SKM-1 (cell line): ENCODE measurements around the gene POGLUT3.

Experiments
- DNase-seq: peaks from one replicate; lab custom pipeline; 2025; ENCODE audit not compliant: unreplicated experiment; lab: John Stamatoyannopoulos, UW

Gene POGLUT3

DNA sequence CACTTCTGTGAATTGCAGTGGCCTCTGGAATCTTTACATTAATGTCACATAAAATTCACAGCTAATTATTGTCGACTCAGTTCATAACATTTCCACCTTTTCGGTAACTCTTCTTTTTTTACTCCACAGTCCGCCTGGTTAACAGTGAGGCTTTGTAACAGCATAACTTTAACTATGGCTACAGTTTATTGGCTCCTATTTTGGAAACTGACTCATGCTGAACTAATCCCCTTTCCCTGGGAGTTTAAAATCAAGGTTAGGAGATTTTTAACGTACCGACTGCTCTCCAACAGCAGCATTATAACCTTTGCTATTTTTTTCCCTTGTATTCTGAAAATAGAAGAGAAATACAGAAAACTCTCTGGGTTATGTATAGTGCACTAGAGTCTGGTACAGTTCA lies 3.2 kb upstream of the POGLUT3 start:
- no peak for DNase-seq

DNA sequence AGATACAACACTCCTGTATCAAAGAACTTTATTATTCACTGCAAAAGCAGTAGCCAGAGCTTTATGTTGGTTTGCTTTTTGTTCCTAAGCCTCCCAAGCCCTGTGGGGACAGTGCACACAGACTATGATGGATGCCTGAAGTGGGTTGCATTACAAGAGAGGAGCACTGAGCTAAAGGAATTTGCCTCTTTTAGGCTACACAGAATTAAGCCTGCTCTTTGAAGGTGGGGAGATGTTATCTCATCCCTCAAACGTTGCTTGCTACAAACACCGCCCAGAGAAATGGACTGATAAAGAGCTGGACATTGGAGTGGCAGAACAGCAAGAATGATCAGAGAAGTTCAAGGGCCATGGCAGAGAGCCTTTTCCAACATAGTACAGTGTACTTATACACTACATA lies 2.5 kb upstream of the POGLUT3 start:
- no peak for DNase-seq

- DNase-seq = no peak
Measured at GRCh38 chr11:108500169-108500568, 2.0 kb upstream of the POGLUT3 start.

GRCh38 chr11:108498816-108499408 lies 728 bp upstream of the POGLUT3 start:
- DNase-seq = no peak

- DNase-seq = peak; percentile 72
Measured at GRCh38 chr11:108497317-108498045, 703 bp downstream of the POGLUT3 start.

DNA sequence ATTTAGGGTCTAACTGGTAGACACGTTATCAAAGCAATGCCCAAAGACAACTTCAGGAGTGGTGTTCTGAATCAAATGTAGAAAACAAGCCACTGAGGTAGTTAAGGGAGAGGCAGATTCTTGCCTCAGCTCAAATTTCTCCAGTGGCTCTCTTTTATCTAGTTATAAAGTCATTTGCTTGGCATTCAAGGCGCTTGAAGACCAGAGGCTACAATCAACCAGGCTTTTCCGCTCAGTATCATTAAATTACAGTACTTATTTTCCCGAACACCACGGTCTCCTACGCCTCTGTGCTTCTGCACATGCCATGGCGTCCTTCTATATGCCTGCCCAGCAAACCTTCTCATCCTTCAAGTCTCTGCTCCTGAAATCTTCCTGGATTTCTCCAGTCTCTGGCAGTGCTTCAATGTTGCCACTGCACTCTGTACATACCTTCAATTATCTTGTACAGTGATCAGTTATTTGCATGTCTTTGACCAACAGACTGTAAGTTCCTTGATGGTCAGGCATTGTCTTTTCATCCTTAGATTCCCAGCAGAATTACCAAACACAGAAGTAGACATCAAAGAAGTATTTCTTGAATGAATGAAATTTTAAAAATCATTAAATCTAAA lies 1.4 kb downstream of the POGLUT3 start:
- DNase-seq = no peak

DNA sequence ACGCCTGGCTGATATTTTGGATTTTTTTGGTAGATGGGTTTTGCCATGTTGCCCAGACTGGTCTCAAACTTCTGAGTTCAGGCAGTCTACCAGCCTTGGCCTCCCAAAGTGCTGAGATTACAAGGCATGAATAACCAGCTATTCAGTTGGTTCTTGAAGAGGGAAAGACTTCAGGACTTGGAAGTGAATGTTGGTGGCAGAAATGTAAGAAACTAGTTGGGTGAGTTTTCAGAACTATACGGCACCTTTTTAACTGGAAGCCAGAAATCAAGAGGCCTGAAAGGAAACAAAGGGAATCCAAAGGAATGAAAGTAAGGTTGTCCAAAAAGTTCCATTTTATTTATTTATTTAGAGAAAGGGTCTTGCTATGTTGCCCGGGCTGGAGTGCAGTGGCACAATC lies 2.9 kb downstream of the POGLUT3 start:
- no peak for DNase-seq

DNA sequence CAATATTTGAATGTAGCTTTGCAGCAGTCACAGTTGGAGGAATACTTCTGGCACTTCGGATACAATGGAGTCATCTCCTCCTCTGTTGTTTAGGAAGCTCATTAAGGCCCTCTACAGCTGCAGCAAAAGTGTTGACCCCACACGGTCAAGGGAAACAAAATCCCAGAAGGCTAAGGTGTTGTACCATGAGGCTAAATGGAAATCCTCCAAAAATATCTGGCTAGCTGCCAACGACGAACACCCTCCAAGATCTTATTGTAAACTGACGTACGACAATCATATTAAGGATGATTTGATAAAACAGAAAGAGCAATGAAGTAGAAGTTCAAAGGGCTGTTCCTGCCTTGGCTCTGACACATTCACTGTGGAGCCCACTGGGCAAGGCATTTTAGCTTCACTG lies 4.0 kb downstream of the POGLUT3 start:
- DNase-seq = no peak

DNA sequence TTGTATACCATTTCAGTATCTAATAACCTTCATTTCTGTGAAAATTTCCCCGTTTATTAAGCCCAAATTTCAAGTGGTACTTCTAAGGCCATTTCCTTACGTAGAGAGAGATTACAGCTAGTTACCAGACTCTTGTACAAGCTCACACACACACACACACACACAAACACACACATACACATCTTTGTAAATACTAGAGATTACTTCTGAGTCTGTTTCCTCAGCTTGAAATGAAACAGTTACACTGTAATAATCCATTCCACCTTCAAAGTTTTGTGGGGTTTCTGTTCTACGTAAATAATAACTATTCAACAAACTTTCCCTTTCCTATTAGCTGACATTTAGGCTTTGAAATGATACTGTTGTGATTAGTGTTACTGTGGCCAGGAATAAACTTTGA lies 6.2 kb downstream of the POGLUT3 start:
- no peak for DNase-seq

DNA sequence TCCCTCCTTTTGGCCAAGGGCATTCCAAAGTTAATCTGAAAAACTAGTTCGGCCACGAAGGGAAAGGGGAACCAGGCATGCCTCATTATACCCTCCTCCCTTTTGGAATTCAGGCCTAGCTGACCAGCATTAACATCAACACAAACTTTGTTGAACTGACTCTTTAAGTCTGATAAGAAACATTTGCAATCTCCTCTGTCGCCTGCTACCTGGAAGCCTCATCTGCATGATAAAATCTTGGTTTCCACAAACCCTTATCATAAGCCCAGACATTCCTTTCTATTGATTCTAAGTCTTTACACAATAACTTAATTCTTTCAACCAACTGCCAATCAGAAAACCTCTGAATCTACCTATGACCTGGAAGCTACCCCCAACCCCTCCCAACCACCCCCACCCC lies 11.4 kb downstream of the POGLUT3 start:
- DNase-seq = no peak

GRCh38 chr11:108486331-108486730 lies 11.9 kb downstream of the POGLUT3 start:
- no peak for DNase-seq

DNA sequence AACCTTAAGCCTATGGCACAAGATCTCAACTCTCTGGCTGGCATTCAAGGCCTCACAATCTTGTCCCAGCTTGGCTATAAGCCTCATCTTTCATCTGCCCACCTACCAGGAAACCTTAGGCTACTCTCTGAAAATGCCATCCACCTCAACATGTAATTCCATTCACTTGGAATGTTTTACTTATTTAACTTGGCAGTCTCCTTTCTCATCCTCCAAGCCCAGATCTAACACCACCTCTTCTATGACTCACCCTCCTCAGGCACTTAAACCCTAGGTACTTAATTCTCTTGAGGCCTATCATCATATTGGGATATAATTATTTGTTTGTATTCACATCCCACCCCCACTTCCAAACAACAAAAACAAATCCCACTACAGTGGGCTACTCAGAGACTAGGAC lies 15.0 kb downstream of the POGLUT3 start:
- no peak for DNase-seq

- DNase-seq = no peak
Measured at GRCh38 chr11:108474664-108475463, 23.3 kb downstream of the POGLUT3 start.

GRCh38 chr11:108472681-108473080 lies 25.5 kb downstream of the POGLUT3 start:
- no peak for DNase-seq

GRCh38 chr11:108468478-108468864 lies 29.7 kb downstream of the POGLUT3 start:
- DNase-seq = no peak

DNA sequence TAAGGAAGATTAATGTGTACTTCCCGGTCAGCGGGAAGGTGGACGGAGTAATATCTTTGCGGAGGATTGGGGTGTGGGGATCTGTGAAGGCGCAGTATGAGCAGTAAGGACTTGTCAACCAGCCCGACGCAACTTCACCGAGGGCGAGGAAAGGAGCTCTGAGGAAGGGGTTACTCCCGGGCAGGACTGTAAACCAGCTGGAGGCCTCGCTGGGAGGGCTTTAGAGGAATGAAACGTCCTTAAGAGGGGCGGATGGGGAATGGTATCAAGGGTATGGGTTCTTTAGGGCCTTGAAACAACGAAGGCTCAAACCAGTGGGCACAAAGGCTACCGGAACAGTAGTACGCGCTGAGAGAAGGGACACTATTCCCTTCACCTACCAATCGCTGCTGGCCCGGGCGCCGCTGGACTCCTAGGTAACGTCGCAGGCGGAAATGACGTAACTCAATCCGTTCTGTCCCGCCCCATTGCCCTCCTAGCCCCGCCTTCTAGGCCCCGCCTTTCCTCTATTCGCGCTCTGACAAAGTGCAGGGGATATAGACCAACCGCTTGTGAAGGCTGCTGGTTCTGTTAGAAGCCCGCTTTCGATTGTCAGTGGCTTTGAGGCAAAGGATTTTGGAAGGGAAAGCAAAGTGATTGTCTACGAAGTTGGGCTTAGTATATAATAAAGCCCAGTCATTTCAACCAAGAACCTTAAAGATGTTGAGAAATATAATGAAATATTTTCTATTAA lies 30.9 kb downstream of the POGLUT3 start, which contains the start of gene C11orf65:
C11orf65 (minus strand) TSS at position 439 of the 733 bp plus-strand sequence. CDS start 5,970 bp downstream, outside the sequence.
- peak; percentile 90 for DNase-seq

DNA sequence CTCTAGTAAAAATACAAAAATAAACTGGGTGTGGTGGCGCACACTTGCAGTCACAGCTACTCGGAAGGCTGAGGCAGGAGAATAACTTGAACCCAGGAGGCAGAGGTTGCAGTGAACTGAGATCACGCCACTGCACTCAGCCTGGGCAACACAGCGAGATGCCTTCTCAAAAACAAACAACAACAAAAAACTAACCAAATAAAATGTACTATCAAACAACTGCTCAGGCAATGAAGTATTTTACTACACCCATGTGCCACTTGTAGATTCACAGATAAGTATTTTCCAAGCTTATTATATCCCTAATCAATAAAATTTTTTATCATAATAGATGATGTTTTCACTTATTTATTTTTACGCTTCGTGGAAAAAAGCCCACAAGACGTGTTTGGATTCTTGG lies 31.8 kb downstream of the POGLUT3 start:
- no peak for DNase-seq

DNA sequence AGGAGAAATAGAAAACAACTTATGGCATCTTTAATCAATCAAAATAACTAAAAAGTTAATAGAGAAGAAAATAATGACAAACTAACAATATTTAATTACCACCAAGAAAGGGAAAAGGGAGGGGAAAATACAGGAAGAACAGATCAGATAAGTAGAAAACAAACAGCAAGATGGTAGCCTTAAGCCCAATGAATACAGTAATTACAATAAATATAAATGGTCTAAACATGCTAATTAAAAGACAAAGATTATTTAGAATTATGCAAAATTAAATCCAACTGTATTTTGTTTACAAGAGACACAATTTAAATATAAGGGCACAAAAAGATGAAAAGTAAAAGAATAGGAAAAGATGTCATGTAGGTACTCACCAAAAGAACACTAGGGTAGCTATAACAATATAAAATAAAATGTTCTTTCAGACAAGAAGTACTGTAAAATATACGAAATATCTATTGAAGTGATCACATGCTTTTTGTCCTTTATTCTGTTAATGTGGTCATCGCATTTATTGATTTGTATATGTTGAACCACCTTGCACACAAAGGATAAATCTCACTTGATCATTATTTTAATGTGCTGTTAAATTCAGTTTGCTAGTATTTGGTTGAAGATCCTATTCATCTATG lies 44.9 kb downstream of the POGLUT3 start:
- no peak for DNase-seq
